Measurements from ENCODE around the gene ZNF280D.

- TF ChIP-seq EZH2 (IDR thresholded peaks at IDR 0.05; ENCODE audit: insufficient read depth, poor library complexity, severe bottlenecking) (no peak), EZH2phosphoT487 (IDR thresholded peaks at IDR 0.05; ENCODE audit: insufficient read depth, low read depth) (no peak)
These were observed 74.1 kb downstream of the ZNF280D start for GRCh38 chr15:56659197-56659596.

Measured in GM23248 (cell line).